GM19023 (cell line): ENCODE data around the gene ASIC4.
A peak's percentile ranks its signal among the peaks of the same experiment; 100 is the strongest.

Experiments
- ATAC-seq: cut with Tn5 transposase; IDR thresholded peaks from one replicate; pipeline ENCODE4 v1.9.1; 2021; ENCODE audit warnings: mild to moderate bottlenecking, moderate library complexity; ENCODE audit not compliant: unreplicated experiment

The ASIC4 gene, protein sequence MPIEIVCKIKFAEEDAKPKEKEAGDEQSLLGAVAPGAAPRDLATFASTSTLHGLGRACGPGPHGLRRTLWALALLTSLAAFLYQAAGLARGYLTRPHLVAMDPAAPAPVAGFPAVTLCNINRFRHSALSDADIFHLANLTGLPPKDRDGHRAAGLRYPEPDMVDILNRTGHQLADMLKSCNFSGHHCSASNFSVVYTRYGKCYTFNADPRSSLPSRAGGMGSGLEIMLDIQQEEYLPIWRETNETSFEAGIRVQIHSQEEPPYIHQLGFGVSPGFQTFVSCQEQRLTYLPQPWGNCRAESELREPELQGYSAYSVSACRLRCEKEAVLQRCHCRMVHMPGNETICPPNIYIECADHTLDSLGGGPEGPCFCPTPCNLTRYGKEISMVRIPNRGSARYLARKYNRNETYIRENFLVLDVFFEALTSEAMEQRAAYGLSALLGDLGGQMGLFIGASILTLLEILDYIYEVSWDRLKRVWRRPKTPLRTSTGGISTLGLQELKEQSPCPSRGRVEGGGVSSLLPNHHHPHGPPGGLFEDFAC

DNA sequence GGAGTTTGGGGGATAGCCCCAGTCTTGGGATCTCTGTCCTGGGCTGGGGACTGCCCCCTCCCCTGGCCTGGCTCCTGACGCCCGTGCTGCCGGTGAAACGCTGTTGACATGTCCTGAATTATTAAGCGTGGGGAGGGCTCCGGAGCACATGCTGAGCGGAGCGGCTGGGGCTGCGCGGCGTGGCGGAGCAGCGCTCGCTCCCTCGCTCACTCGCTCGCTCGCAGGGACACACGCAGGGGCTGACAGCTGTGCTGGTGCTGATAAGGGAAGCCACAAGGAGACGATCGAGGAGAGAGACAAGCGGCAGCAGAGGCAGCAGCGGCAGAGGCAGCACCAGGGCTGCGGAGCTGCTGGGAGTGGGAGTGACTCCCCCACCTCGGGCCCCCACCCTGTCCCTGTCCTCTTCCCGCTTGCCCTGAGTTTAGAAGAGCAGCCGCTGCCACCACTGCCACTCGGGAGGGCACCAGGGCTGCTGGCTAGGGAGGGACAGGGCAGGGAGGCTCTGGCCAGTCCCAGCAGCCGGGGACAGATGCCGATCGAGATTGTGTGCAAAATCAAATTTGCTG lies at the start of gene ASIC4:
TSS of gene ASIC4 (plus strand) at position 287 of the 566 bp plus-strand sequence. CDS start at position 530, 243 bp downstream.
- no peak for ATAC-seq

DNA sequence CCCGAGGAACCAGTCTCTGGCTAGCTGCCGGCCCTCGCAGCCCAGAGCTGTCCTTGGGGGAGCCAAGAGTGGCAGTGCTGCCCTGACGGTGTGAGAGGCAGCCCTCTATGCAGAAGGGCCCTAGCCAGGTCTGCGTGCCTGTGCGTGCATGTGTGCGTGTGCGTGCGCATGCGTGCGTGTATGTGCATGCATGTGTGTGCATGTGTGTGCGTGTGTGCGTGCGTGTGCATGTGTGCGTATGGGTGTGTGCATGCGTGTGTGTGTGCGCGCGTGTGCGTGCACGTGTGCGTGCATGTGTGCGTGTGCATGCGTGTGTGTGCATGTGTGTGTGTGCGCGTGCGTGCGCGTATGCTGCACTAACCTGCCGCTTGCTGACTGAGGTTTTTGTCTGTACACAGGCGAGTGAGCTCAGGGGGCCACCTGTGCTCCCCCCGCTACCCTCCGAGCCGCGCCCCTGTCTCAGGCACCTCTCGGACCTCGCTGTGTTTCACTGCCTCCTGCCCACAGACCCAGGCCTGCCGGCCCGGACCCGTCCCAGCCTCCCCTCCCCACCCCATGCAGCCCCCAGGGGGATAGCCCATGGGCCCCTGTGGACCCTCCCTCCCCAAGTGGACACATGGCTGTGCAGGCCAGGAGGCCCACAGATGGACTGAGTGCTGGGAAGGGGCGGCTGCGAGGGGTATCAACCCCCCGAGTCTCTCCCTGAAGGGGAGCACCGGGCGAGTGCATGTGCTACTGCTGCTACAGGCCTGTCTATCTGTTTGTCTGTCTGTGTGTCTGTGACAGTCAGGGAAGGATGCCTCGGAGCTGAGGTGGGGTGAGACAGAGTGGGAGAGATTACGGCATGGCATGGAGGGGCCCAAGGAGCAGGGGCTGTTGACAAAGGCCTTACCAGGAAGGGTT lies 48.4 kb upstream of the ASIC4 start:
- no peak for ATAC-seq

DNA sequence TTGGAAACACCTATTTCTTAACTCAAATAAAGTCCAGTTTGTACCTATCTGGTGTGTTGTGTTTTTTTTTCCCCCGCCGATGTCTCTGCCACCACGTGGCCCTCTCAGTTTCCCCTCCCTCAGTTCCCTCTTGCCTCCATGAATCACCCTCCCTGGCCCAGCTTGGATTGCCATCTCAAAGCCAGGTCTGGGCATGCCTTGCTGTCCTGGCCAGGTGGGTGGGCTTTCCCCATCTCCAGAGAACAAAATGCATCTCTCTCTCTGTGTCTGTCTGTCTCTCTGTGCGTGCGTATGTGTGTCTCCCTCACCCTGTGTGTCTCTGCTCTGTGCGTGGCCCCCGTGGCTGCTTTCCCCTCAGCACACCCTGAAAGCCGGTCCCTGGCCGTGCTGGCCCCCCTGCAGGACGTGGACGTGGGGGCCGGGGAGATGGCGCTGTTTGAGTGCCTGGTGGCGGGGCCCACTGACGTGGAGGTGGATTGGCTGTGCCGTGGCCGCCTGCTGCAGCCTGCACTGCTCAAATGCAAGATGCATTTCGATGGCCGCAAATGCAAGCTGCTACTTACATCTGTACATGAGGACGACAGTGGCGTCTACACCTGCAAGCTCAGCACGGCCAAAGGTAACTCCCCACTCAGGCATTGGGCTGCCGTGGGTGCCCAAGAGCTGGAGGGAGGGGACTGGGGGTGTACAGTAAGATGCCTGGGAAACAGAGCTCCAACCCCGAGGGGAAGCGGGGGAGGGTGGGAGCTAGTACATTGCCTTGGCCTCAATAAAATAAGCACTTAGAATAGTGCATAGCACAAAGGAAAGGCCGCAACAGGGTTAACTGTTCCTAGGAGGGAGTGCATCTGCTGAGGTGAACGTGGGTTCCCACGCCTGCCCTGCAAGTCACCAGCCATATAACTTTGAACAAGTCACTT lies 47.2 kb upstream of the ASIC4 start:
- no peak for ATAC-seq

DNA sequence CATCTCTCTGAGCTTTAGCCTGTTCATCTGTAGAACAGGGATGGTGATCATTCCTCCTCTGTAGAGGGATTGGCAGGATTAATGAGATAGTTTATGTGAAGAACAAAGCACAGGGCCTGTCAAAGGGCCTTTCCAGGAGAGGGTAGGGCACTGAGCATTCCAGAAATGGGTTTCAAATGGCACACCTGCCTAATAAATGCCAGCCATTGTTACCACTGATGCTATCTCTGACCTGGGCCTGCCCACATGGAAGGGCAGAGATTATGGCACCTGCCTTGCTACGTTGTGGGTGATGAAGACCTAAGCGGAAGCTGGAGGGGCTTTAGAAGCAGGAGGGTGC lies 46.6 kb upstream of the ASIC4 start:
- ATAC-seq: no peak

DNA sequence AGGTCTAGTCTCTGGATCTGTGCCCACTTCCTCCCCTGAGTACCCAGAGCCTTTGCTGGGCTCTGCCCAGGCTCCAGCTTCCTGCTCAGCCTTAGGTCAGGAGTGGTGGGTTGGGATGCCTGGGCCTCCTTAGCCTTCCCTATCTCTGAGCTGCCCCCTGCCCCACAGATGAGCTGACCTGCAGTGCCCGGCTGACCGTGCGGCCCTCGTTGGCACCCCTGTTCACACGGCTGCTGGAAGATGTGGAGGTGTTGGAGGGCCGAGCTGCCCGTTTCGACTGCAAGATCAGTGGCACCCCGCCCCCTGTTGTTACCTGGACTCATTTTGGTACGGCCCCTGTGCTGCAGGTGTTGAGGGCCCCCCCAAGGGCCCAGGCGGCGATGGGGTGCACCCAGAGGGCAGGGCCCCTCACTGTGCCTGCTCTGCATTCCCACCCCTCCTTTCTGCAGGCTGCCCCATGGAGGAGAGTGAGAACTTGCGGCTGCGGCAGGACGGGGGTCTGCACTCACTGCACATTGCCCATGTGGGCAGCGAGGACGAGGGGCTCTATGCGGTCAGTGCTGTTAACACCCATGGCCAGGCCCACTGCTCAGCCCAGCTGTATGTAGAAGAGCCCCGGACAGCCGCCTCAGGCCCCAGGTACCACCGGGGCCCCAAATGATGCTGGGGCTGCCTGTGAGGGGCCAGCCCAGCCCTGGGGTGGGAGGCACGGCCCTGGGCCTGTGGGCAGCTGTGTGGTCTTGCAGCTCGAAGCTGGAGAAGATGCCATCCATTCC lies 45.7 kb upstream of the ASIC4 start:
- no peak for ATAC-seq

DNA sequence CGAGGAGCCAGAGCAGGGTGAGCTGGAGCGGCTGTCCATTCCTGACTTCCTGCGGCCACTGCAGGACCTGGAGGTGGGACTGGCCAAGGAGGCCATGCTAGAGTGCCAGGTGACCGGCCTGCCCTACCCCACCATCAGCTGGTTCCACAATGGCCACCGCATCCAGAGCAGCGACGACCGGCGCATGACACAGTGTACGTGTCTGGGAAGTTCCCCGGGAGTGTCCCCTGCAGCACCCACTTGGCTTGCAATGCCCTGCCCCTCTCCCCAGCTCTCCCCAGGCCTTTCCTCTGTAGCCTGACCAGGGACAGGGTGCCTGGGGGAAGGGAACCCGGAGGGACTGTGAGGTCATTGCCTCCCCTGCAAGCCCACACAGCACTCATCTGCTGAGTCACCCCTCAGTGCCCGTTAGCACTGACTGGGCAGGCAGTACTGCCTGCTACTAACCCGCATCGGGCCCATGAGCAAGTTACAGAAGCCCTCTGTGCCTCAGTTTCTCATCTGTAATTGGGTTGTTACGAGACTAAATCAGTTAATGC lies 45.0 kb upstream of the ASIC4 start:
- no peak for ATAC-seq

DNA sequence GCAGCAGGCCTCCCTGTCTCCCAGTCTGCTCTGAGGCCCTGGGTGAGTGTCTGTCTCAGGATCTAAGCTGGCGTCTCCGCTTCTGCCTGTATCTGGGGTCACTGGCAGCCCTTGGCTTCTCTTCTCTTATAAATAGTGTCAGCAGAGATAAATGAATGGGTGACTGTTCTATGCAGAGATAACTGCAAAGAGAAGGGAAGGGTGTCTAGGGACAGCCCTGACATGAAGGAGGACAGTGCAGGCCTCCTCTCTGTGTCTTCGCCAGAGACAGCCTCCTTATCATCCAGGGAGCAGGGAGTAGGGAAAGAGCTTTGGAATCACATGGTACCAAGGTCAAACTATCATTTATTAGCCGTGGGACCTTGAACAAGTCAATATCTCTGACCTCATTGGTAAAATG lies 43.9 kb upstream of the ASIC4 start:
- ATAC-seq: no peak

DNA sequence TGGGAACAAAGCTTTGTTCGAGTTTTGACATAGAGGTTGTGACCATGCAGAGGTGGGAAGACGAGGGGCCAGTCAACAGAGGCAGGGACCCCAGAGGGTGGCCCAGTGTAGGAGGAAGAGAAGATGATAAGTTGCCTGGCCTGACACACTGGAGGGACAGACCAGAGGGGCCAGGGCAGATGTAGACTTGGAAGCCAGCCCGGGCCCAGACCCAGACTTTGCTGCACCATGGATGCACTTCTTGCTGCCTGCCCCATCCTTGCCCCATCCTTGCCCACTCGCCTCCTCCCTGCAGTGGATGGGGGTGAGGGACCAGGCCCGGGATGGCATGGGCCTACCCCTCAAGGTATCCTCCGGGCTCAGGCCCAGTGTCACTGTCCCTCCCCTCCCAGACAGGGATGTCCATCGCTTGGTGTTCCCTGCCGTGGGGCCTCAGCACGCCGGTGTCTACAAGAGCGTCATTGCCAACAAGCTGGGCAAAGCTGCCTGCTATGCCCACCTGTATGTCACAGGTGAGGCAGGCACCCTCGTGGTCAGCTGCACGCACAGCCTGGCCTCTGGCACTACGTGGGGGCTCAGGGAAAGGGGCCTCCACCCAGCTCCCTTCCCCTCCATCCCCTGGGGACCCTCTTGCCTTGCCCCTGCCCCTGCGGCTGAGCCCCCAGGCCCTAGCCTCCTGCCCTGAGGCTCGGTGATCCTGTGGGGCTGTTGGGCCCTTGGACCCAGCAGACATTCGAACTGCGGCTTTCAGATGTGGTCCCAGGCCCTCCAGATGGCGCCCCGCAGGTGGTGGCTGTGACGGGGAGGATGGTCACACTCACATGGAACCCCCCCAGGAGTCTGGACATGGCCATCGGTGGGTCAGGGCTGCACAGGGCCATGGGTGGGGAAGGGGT lies 42.6 kb upstream of the ASIC4 start:
- no peak for ATAC-seq

DNA sequence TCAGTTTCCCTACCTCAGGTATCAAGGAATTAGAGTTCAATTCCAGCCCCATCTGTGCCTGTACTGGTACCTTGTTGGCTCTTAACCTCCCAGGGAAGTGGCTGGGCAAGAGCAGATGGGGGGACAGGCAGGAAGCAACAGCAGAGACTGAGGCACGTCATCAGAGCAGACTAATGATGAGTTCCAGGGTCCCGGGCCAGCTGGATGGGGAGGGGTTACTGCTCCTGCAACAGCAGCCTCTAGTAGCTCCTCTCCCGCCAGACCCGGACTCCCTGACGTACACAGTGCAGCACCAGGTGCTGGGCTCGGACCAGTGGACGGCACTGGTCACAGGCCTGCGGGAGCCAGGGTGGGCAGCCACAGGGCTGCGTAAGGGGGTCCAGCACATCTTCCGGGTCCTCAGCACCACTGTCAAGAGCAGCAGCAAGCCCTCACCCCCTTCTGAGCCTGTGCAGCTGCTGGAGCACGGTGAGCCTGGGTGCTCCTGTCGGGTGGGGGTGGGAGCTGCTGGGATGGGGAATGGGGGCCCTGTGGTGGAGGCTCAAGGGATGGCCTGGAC lies 41.6 kb upstream of the ASIC4 start:
- ATAC-seq: no peak

DNA sequence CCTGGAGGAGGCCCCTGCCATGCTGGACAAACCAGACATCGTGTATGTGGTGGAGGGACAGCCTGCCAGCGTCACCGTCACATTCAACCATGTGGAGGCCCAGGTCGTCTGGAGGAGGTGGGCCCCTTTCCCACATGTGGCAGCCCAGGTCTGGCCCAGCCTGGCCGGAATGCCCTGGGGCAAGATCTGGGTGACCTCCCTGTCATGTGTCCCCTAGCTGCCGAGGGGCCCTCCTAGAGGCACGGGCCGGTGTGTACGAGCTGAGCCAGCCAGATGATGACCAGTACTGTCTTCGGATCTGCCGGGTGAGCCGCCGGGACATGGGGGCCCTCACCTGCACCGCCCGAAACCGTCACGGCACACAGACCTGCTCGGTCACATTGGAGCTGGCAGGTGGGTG lies 40.8 kb upstream of the ASIC4 start:
- ATAC-seq: no peak

DNA sequence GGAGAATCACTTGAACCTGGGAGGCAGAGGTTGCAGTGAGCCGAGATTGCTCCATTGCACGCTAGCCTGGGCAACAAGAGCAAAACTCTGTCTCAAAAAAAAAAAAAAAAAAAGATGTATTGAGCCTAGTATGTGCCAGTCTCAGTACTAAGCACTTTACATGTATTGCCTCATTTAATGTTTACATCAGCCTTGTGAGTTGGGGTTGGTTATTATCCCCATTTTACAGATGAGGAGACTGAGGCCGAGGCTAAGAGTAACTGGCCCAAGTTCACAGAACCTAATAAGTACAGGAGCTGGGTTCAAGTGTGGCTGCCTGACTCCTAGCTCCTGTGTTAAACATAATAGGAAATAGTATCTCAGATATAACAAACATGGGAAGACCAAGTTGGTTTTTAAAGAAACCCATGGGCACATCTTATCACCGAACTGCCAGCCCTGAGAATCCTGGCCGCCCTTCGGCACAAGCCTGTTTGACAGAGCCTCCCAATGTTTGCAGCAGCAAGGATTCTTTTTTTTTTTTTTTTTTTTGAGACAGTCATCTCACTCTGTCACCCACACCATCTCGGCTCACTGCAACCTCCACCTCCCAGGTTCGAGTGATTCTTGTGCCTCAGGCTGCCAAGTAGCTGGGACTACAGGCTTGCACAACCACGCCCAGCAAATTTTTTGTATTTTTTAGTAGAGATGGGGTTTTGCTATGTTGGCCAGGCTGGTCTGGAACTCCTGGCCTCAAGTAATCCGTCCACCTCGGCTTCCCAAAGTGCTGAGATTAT lies 39.8 kb upstream of the ASIC4 start:
- ATAC-seq: no peak

DNA sequence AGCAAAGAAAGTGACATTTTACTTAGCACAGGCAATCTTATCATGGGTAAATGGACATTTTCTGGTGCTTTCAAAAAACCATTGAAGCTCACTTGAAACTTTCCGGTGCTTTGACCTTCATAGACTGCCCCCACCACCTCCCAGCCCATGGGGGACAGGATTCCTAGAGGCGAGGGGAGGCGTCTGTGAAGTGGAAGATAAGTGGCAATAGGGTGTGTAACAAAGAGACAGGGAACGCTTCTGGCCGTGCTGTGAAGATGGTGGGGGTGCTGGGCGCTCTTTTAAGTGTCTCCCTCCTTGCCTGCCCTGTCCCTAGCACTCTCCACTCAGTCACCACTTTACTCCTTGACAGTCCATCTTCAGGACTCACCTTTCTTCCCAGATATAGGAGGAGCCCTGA lies 39.0 kb upstream of the ASIC4 start:
- no peak for ATAC-seq

DNA sequence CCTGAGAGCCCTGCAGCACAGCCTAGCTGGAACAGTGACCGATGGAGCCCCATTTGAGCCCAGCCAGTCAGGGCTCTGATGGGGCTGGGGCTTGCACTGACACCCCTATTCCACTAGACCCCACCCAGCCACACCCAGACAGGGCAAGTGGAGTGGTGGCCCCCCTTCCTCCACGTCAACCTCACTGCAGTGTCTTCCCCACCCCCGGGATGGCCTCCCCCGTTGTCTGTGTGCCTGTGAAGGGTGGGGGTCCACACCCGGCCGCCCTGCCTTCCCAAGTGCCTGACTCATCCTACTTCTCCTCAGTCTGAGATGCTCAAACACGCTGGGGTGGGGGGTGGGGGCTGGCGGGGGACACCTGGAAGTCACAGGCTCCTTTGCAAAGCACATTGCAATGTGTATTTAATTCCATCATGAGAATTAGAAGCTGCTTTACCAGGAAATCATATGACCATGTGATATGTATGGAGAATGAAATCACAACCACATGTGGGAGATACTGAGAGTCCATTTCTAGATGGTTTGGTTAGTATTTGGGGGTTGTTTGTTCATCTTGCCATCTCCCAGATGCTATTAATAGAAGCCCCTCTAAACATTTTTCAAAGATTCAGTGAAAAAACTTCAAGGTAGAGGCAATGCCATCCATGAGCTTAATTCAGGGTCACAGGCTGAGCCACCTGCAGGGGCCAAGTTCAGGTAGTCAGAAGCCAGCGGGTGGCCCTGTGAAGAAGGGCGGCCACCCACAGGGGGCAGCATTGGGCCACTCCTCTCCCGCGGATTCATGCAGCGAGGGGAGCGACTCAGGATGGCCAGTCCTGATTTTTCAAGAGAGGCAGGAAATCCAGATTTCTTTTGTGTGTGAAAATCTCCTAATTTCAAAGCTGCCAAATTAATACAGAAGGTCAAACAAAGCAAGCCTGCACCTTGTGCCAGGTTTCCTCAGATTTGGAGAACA lies 38.3 kb upstream of the ASIC4 start:
- ATAC-seq: peak; percentile 58

DNA sequence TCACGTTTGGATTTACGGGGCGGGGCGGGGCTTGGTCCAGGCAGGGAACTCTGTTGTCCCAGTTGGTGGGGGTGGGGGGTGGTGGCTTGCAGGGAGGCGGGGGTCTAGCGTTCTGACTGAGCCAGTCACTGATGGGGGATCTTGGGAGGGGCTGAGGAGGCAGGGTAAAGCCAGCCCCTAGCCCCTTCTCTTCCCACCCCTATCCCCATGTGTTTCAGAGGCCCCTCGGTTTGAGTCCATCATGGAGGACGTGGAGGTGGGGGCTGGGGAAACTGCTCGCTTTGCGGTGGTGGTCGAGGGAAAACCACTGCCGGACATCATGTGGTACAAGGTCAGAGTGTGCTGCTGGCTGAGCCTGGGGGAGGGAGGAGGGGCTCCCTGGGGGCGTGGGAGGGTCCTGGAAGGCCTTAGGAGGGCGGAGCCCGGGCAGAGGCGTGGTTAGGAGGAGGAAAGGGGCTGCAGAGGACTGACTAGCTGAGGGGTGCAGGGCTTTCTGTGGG lies 37.6 kb upstream of the ASIC4 start:
- no peak for ATAC-seq

DNA sequence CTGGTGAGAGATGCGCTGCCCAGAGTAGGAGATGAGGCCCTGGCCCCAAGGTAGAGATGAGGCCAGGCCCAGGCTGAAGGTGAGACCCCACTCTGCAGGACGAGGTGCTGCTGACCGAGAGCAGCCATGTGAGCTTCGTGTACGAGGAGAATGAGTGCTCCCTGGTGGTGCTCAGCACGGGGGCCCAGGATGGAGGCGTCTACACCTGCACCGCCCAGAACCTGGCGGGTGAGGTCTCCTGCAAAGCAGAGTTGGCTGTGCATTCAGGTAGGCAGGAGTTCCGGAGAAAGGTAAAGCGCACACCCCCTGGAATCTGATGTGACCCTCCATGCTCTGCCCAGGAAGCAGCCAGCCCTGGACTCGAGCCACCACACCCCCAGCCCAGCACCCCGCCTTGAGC lies 37.1 kb upstream of the ASIC4 start:
- no peak for ATAC-seq

DNA sequence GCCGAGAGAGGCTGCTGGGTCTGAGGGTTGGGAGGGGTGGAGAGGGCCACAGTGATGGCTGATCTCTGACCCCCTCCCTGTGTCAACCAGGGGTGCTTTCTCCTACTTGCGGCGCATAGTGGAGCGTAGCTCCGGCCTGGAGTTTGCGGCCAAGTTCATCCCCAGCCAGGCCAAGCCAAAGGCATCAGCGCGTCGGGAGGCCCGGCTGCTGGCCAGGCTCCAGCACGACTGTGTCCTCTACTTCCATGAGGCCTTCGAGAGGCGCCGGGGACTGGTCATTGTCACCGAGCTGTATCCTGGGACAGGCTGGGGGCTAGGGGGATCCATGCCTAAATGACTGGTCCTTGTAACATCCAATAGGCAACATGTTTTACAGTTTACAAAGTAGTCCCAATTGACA lies 36.5 kb upstream of the ASIC4 start:
- no peak for ATAC-seq
